ENCODE data around the gene MAGEC1.

GRCh38 chrX:141928432-141928831 is 24.7 kb downstream of the MAGEC1 start:
- TF ChIP-seq POLR2A (IDR thresholded peaks at IDR 0.05; ENCODE audit: low read depth, low read length) (no peak), POLR2AphosphoS5 (IDR thresholded peaks at IDR 0.05; ENCODE audit: low read depth, low read length) (no peak), TAF1 (IDR thresholded peaks at IDR 0.05; ENCODE audit: borderline replicate concordance, low read depth, low read length) (no peak)
